Measurements from ENCODE around the gene PKD1L1. TPM values are rescaled to one million over a fixed set of nuclear protein-coding genes. Genes with fewer than 3 reads are reported as not detected.
"Not testable (repeated sequence)": the region's sequence is repeated elsewhere in the genome, so short reads cannot be mapped to it uniquely, and the experiment has no call there.

The PKD1L1 gene
- polyA plus RNA-seq, 1 donor (not counting 4 experiments of a cell fraction or from before 2014, with no cell fraction given), result 0.04 TPM

GRCh38 chr7:47944536-47945260, 3.6 kb downstream of the PKD1L1 start:
- TF ChIP-seq EZH2 (IDR thresholded peaks at IDR 0.05; ENCODE audit: low read length), result no peak
- TF ChIP-seq CTCF (optimal IDR thresholded peaks at IDR 0.05 in 1 of 3, IDR thresholded peaks at IDR 0.05 in 1 of 3, conservative IDR thresholded peaks at IDR 0.05 in 1 of 3; ENCODE audit: extremely low read depth in 1 of 3, insufficient read depth in 2 of 3, low read length in 3 of 3), result no peak
- Histone ChIP-seq H3K4me2 (ENCODE audit: control insufficient read depth, extremely low read depth, insufficient read depth, low read depth, low read length) (no peak overlapping the region), H2AFZ (ENCODE audit: control insufficient read depth, low read length) (no peak overlapping the region), H3K9me3 (ENCODE audit: control insufficient read depth, low read depth, low read length) (no peaks in the 10 kb centered on the region), H3K4me1 (ENCODE audit: control insufficient read depth, extremely low read depth, insufficient read depth, low read length) (peaks cover 6% of the 10 kb centered on the region), H3K27ac (ENCODE audit: control insufficient read depth, insufficient read depth, low read length) (no peak overlapping the region), H3K9me1 (ENCODE audit: control insufficient read depth, extremely low read depth, insufficient read depth, low read length) (no peaks in the 10 kb centered on the region), H3K36me3 (ENCODE audit: control insufficient read depth in 2 of 2, extremely low read depth in 1 of 2, insufficient read depth in 2 of 2, low read length in 2 of 2) (no peaks in the 10 kb centered on the region), H3K27me3 (ENCODE audit: control insufficient read depth, extremely low read depth, insufficient read depth, low read length) (no peaks in the 10 kb centered on the region), H4K20me1 (ENCODE audit: control insufficient read depth, extremely low read depth, insufficient read depth, low read length) (no peaks in the 10 kb centered on the region), H3K79me2 (ENCODE audit: control insufficient read depth, insufficient read depth, low read length) (no peaks in the 10 kb centered on the region), H3K9ac (ENCODE audit: control insufficient read depth, extremely low read depth, insufficient read depth, low read length) (no peak overlapping the region), H3K4me3 (ENCODE audit: control insufficient read depth in 2 of 3, extremely low read depth in 1 of 3, insufficient read depth in 2 of 3, low read depth in 1 of 3, low read length in 3 of 3) (no peak overlapping the region)
- DNase-seq (ENCODE audit: low read depth, low spot score) (no peak), FAIRE-seq (no peak)
- dilution Hi-C loops (cut with MboI; ENCODE audit: extremely low pct_ligation_motif_present, low sequenced_read_pairs), result no loop called here

- Histone ChIP-seq H3K4me2 (ENCODE audit: control insufficient read depth, extremely low read depth, insufficient read depth, low read depth, low read length) (no peak overlapping the region), H2AFZ (ENCODE audit: control insufficient read depth, low read length) (no peak overlapping the region)
- dilution Hi-C loops (cut with MboI; ENCODE audit: extremely low pct_ligation_motif_present, low sequenced_read_pairs), result no loop called here
Observed at GRCh38 chr7:47943676-47944474, 4.4 kb downstream of the PKD1L1 start.

GRCh38 chr7:47942651-47943050, 5.6 kb downstream of the PKD1L1 start:
- H3K79me2 ChIP-seq (ENCODE audit: control insufficient read depth, insufficient read depth, low read length); H3K4me1 ChIP-seq (ENCODE audit: control insufficient read depth, extremely low read depth, insufficient read depth, low read length); DNase-seq (ENCODE audit: low read depth, low spot score); H3K9me1 ChIP-seq (ENCODE audit: control insufficient read depth, extremely low read depth, insufficient read depth, low read length); FAIRE-seq; H3K9ac ChIP-seq (ENCODE audit: control insufficient read depth, extremely low read depth, insufficient read depth, low read length); H3K27me3 ChIP-seq (ENCODE audit: control insufficient read depth, extremely low read depth, insufficient read depth, low read length); H3K36me3 ChIP-seq (ENCODE audit: control insufficient read depth in 2 of 2, extremely low read depth in 1 of 2, insufficient read depth in 2 of 2, low read length in 2 of 2); H3K27ac ChIP-seq (ENCODE audit: control insufficient read depth, insufficient read depth, low read length); H4K20me1 ChIP-seq (ENCODE audit: control insufficient read depth, extremely low read depth, insufficient read depth, low read length); dilution Hi-C loops (cut with MboI; ENCODE audit: extremely low pct_ligation_motif_present, low sequenced_read_pairs); H3K4me2 ChIP-seq (ENCODE audit: control insufficient read depth, extremely low read depth, insufficient read depth, low read depth, low read length); H2AFZ ChIP-seq (ENCODE audit: control insufficient read depth, low read length); H3K4me3 ChIP-seq (ENCODE audit: control insufficient read depth in 2 of 3, extremely low read depth in 1 of 3, insufficient read depth in 2 of 3, low read depth in 1 of 3, low read length in 3 of 3); H3K9me3 ChIP-seq (ENCODE audit: control insufficient read depth, low read depth, low read length): not testable (repeated sequence)

More at GRCh38 chr7:47943676-47944474, 4.4 kb downstream of the PKD1L1 start:
- Histone ChIP-seq H3K9me3 (ENCODE audit: control insufficient read depth, low read depth, low read length) (no peaks in the 10 kb centered on the region), H4K20me1 (ENCODE audit: control insufficient read depth, extremely low read depth, insufficient read depth, low read length) (no peaks in the 10 kb centered on the region), H3K27me3 (ENCODE audit: control insufficient read depth, extremely low read depth, insufficient read depth, low read length) (no peaks in the 10 kb centered on the region), H3K9me1 (ENCODE audit: control insufficient read depth, extremely low read depth, insufficient read depth, low read length) (no peaks in the 10 kb centered on the region), H3K4me1 (ENCODE audit: control insufficient read depth, extremely low read depth, insufficient read depth, low read length) (peaks cover 6% of the 10 kb centered on the region), H3K79me2 (ENCODE audit: control insufficient read depth, insufficient read depth, low read length) (no peaks in the 10 kb centered on the region), H3K27ac (ENCODE audit: control insufficient read depth, insufficient read depth, low read length) (no peak overlapping the region), H3K9ac (ENCODE audit: control insufficient read depth, extremely low read depth, insufficient read depth, low read length) (no peak overlapping the region), H3K4me3 (ENCODE audit: control insufficient read depth in 2 of 3, extremely low read depth in 1 of 3, insufficient read depth in 2 of 3, low read depth in 1 of 3, low read length in 3 of 3) (no peak overlapping the region), H3K36me3 (ENCODE audit: control insufficient read depth in 2 of 2, extremely low read depth in 1 of 2, insufficient read depth in 2 of 2, low read length in 2 of 2) (no peaks in the 10 kb centered on the region)
- FAIRE-seq (no peak), DNase-seq (ENCODE audit: low read depth, low spot score) (no peak)
- no peak for TF ChIP-seq EZH2 (IDR thresholded peaks at IDR 0.05; ENCODE audit: low read length)
- TF ChIP-seq CTCF (optimal IDR thresholded peaks at IDR 0.05 in 1 of 3, IDR thresholded peaks at IDR 0.05 in 1 of 3, conservative IDR thresholded peaks at IDR 0.05 in 1 of 3; ENCODE audit: extremely low read depth in 1 of 3, insufficient read depth in 2 of 3, low read length in 3 of 3), result no peak
